H1 (cell line): ENCODE results near the gene CYP46A1. TPM values are rescaled to one million over a fixed set of nuclear protein-coding genes. Genes with fewer than 3 reads are reported as not detected.

Source experiments
- CTCF ChIA-PET: fragments of 300-600 bp; sonication (Branson Sonifier 250); formaldehyde crosslinking; loops from one replicate; lab custom pipeline; 2021; ENCODE audit not compliant: partially characterized antibody; lab: Charles Lee
- POLR2A ChIA-PET: fragments of 300-600 bp; sonication (Branson Sonifier 250); formaldehyde crosslinking; loops from one replicate; lab custom pipeline; 2021; ENCODE audit warnings: inconsistent platforms; ENCODE audit not compliant: partially characterized antibody; lab: Charles Lee
- DNase-seq, 2 experiments: peaks; one replicate each; pipeline versions ENCODE4 v3.0.0 to v3.0.0-alpha.2; 2010 to 2022; ENCODE audit warnings: low spot score in 2 of 2, low read depth in 1 of 2, mixed read lengths in 1 of 2
- FAIRE-seq: peaks from 2 replicates; lab custom pipeline; 2011; peaks lifted over from hg19 to GRCh38; lab: Jason Lieb, UNC
- H2AFZ ChIP-seq: 2 replicates; pipeline ENCODE4 v1.8.1; 2012; ENCODE audit warnings: low read length, inconsistent platforms
- H2AK5ac ChIP-seq: 2 replicates; pipeline ENCODE4 v1.6.1; 2013; ENCODE audit warnings: low read depth, low read length
- H2BK120ac ChIP-seq: replicated peaks from 2 replicates; pipeline ENCODE3; 2013; ENCODE audit warnings: low read depth, low read length, inconsistent platforms
- H2BK12ac ChIP-seq: 2 replicates; pipeline ENCODE4 v1.6.1; 2013; ENCODE audit warnings: low read depth, low read length
- H2BK15ac ChIP-seq: 2 replicates; pipeline ENCODE4 v1.6.1; 2013; ENCODE audit warnings: low read length
- H2BK20ac ChIP-seq: 2 replicates; pipeline ENCODE4 v1.6.1; 2013; ENCODE audit warnings: low read length
- H2BK5ac ChIP-seq: 2 replicates; pipeline ENCODE4 v1.6.1; 2013; ENCODE audit warnings: low read depth, low read length
- H3K14ac ChIP-seq: 2 replicates; pipeline ENCODE4 v1.6.1; 2013; ENCODE audit warnings: inconsistent platforms; ENCODE audit not compliant: insufficient read length
- H3K18ac ChIP-seq: 2 replicates; pipeline ENCODE4 v1.6.1; 2013; ENCODE audit warnings: low read length; ENCODE audit errors: extremely low read depth
- H3K23ac ChIP-seq: 2 replicates; pipeline ENCODE4 v1.6.1; 2013; ENCODE audit warnings: inconsistent platforms; ENCODE audit not compliant: insufficient read length
- H3K23me2 ChIP-seq: 2 replicates; pipeline ENCODE4 v1.6.1; 2013; ENCODE audit warnings: low read depth, low read length
- H3K27ac ChIP-seq: 2 replicates; pipeline ENCODE4 v1.6.1; 2011; ENCODE audit warnings: low read depth, low read length, inconsistent platforms
- H3K27me3 ChIP-seq, 4 experiments: replicated peaks in 1 of 4; 1 replicate in 1 of 4; 2 replicates in 3 of 4; pipeline versions ENCODE4 v1.6.1 to v1.8.1; 2011 to 2013; ENCODE audit warnings: low read length in 3 of 4, mild to moderate bottlenecking in 3 of 4, inconsistent platforms in 2 of 4, mixed read lengths in 2 of 4, moderate library complexity in 1 of 4; ENCODE audit not compliant: control insufficient read depth in 3 of 4, insufficient read depth in 3 of 4; ENCODE audit errors: extremely low read depth in 1 of 4
- H3K36me3 ChIP-seq, 4 experiments: 2 replicates each; pipeline versions ENCODE4 v1.6.1 to v1.8.1; 2011 to 2013; ENCODE audit warnings: mild to moderate bottlenecking in 4 of 4, low read length in 3 of 4, moderate library complexity in 2 of 4, control low read depth in 1 of 4, inconsistent platforms in 1 of 4; ENCODE audit not compliant: insufficient read depth in 4 of 4, control insufficient read depth in 2 of 4
- H3K4ac ChIP-seq: replicated peaks from 2 replicates; pipeline ENCODE3; 2013; ENCODE audit warnings: low read length, low read depth, mixed read lengths, inconsistent platforms; ENCODE audit not compliant: insufficient read length
- H3K4me1 ChIP-seq, 4 experiments: replicated peaks in 1 of 4; 1 replicate in 1 of 4; 2 replicates in 3 of 4; pipeline versions ENCODE4 v1.6.1 to v1.8.1; 2011 to 2013; ENCODE audit warnings: low read length in 3 of 4, inconsistent platforms in 2 of 4, mixed read lengths in 1 of 4; ENCODE audit not compliant: insufficient read depth in 4 of 4, control insufficient read depth in 3 of 4
- H3K4me2 ChIP-seq, 2 experiments: 2 replicates each; pipeline versions ENCODE4 v1.6.1 to v1.8.1; 2011 to 2013; ENCODE audit warnings: low read depth in 2 of 2, low read length in 2 of 2, control low read depth in 1 of 2, inconsistent platforms in 1 of 2, mild to moderate bottlenecking in 1 of 2; ENCODE audit not compliant: insufficient read depth in 1 of 2
- H3K4me3 ChIP-seq, 4 experiments: fragments of 200-600, 300-600 bp in 1 of 4; sonication (generic), shearing (Covaris generic), sonication (Bioruptor Twin) in 1 of 4; 2 replicates each; pipeline versions ENCODE4 v1.5.1 to v1.8.1; 2011 to 2016; ENCODE audit warnings: low read length in 4 of 4, low read depth in 3 of 4, control low read depth in 2 of 4, inconsistent platforms in 2 of 4, mild to moderate bottlenecking in 2 of 4, mixed read lengths in 1 of 4, moderate library complexity in 1 of 4; ENCODE audit not compliant: insufficient read depth in 2 of 4; ENCODE audit errors: extremely low read depth in 1 of 4
- H3K56ac ChIP-seq: replicated peaks from 2 replicates; pipeline ENCODE3; 2013; ENCODE audit warnings: low read depth, mild to moderate bottlenecking, mixed read lengths, low read length, inconsistent platforms; ENCODE audit not compliant: insufficient read length
- H3K79me1 ChIP-seq: 2 replicates; pipeline ENCODE4 v1.6.1; 2013; ENCODE audit warnings: low read depth, low read length, control low read depth
- H3K79me2 ChIP-seq, 2 experiments: 2 replicates each; pipeline versions ENCODE4 v1.6.1 to v1.8.1; 2012 to 2013; ENCODE audit warnings: low read length in 2 of 2, mild to moderate bottlenecking in 2 of 2, inconsistent platforms in 1 of 2; ENCODE audit not compliant: insufficient read depth in 2 of 2, control insufficient read depth in 1 of 2
- H3K9ac ChIP-seq, 4 experiments: replicated peaks in 1 of 4; 1 replicate in 1 of 4; 2 replicates in 3 of 4; pipeline versions ENCODE4 v1.6.1 to v1.8.1; 2011 to 2013; ENCODE audit warnings: low read depth in 3 of 4, low read length in 3 of 4, control low read depth in 2 of 4, mild to moderate bottlenecking in 2 of 4, moderate library complexity in 2 of 4, inconsistent platforms in 1 of 4; ENCODE audit errors: extremely low read depth in 1 of 4
- H3K9me3 ChIP-seq, 2 experiments: 2 replicates each; pipeline versions ENCODE4 v1.6.1 to v1.8.1; 2012 to 2013; ENCODE audit warnings: mild to moderate bottlenecking in 2 of 2, moderate library complexity in 2 of 2, control low read depth in 1 of 2, inconsistent platforms in 1 of 2, low read depth in 1 of 2, low read length in 1 of 2, mixed read lengths in 1 of 2; ENCODE audit not compliant: insufficient read depth in 2 of 2
- H4K20me1 ChIP-seq, 2 experiments: replicated peaks in 1 of 2; 2 replicates each; pipeline versions ENCODE3 to v1.8.1; 2011 to 2013; ENCODE audit warnings: inconsistent platforms in 2 of 2, low read length in 2 of 2, mild to moderate bottlenecking in 1 of 2; ENCODE audit not compliant: insufficient read depth in 2 of 2, control insufficient read depth in 1 of 2
- H4K5ac ChIP-seq: 2 replicates; pipeline ENCODE4 v1.6.1; 2013; ENCODE audit warnings: low read length, low read depth, mixed read lengths, inconsistent platforms; ENCODE audit not compliant: insufficient read length
- H4K8ac ChIP-seq: 2 replicates; pipeline ENCODE4 v1.8.0; 2013; ENCODE audit warnings: mild to moderate bottlenecking, moderate library complexity, low read length, inconsistent platforms; ENCODE audit not compliant: insufficient read depth; ENCODE audit errors: extremely low read depth
- H4K91ac ChIP-seq: replicated peaks from 2 replicates; pipeline ENCODE3; 2013; ENCODE audit warnings: low read length, mixed read lengths, inconsistent platforms; ENCODE audit not compliant: insufficient read length
- BACH1 ChIP-seq: IDR thresholded peaks from 2 replicates; pipeline ENCODE4 v1.6.1; 2012; ENCODE audit warnings: low read length, improper control_type of control experiment
- CBX8 ChIP-seq: fragments of 300-800, 300-1000 bp; sonication (generic); IDR thresholded peaks from 2 replicates; pipeline ENCODE4 v1.7.1; 2016; ENCODE audit warnings: low read depth, low read length, borderline replicate concordance
- CEBPB ChIP-seq: IDR thresholded peaks from 2 replicates; pipeline ENCODE4 v1.6.1; 2012; ENCODE audit warnings: low read depth, low read length
- FOSL1 ChIP-seq: IDR thresholded peaks from 2 replicates; pipeline ENCODE4 v1.6.1; 2011; ENCODE audit warnings: mild to moderate bottlenecking, low read depth, low read length, moderate library complexity; ENCODE audit not compliant: insufficient read depth
- GTF2F1 ChIP-seq: IDR thresholded peaks from 2 replicates; pipeline ENCODE4 v1.6.1; 2012; ENCODE audit warnings: low read depth, low read length, improper control_type of control experiment, borderline replicate concordance
- HDAC6 ChIP-seq: IDR thresholded peaks from one replicate; pipeline ENCODE4 v1.7.1; 2012; ENCODE audit warnings: low read depth, mild to moderate bottlenecking, inconsistent platforms, low read length, moderate library complexity
- KDM1A ChIP-seq: fragments of 200-600, 300-600 bp; sonication (generic); IDR thresholded peaks from 2 replicates; pipeline ENCODE4 v1.7.1; 2016; ENCODE audit warnings: mild to moderate bottlenecking, low read length, borderline replicate concordance
- RFX5 ChIP-seq: IDR thresholded peaks from 2 replicates; pipeline ENCODE4 v1.6.1; 2011; ENCODE audit warnings: low read depth, low read length, improper control_type of control experiment, borderline replicate concordance
- SIN3A ChIP-seq, 2 experiments: IDR thresholded peaks in 1 of 2; conservative IDR thresholded peaks in 1 of 2; 2 replicates each; pipeline ENCODE4 v1.6.1; 2011 to 2012; ENCODE audit warnings: low read length in 2 of 2, improper control_type of control experiment in 1 of 2, low read depth in 1 of 2, mild to moderate bottlenecking in 1 of 2
- SIX5 ChIP-seq: IDR thresholded peaks from 2 replicates; pipeline ENCODE4 v1.6.1; 2011; ENCODE audit warnings: mild to moderate bottlenecking, low read depth, low read length
- TAF7 ChIP-seq: optimal IDR thresholded peaks from 2 replicates; pipeline ENCODE3; 2011; ENCODE audit warnings: low read depth, mild to moderate bottlenecking, inconsistent platforms, low read length, moderate library complexity, borderline replicate concordance
- USF2 ChIP-seq: IDR thresholded peaks from 2 replicates; pipeline ENCODE4 v1.6.1; 2011; ENCODE audit warnings: low read length, improper control_type of control experiment
- WGBS, 2 experiments: shearing (Covaris generic) in 1 of 2; methylation state at CpG; one replicate each; pipeline versions ENCODE4 v1.1.6 to v1.1.7; 2013 to 2015; ENCODE audit warnings: low lambda C conversion rate in 2 of 2, mixed read lengths in 2 of 2, inconsistent platforms in 1 of 2, low coverage in 1 of 2, missing lambda C conversion rate in 1 of 2; ENCODE audit not compliant: insufficient replicate concordance in 2 of 2, insufficient coverage in 1 of 2, insufficient read length in 1 of 2; ENCODE audit errors: extremely low coverage in 1 of 2, missing lambda C conversion rate in 1 of 2; 5-methylcytosine and 5-hydroxymethylcytosine counted together
- polyA plus RNA-seq, 7 experiments: library from polyadenylated mRNA; depleted of rRNA in 3 of 7; stranded (reverse) in 5 of 7; unstranded in 2 of 7; fragments of >200 nt in 5 of 7; fragments of 200-250 nt in 2 of 7; gene quantifications; 1 replicate in 5 of 7; 2 replicates in 1 of 7; 4 replicates in 1 of 7; pipeline versions ENCODE4 v1.2.1 to v1.2.3, GENCODE V29; 2011 to 2013; ENCODE audit warnings: missing spikeins in 2 of 7, mixed read lengths in 2 of 7
- total RNA-seq: library from RNA; stranded (reverse); fragmentation: NEBNext Ultra II Directional; extraction: Animal tissue kit (Norgen Biotek cat#: 25700); gene quantifications from 2 replicates; pipeline ENCODE4 v1.2.1, GENCODE V29; 2021

CYP46A1 gene
- total and polyA plus RNA-seq, 2 of the 8 experiments (the other 6 are each of a cell fraction or from before 2014, with no cell fraction given) = 0.41 to 1.3 TPM

- Histone ChIP-seq H3K23ac (no peak overlapping the region), H3K56ac (no peak overlapping the region), H3K36me3 (no peaks in the 10 kb centered on the region), H2BK15ac (no peak overlapping the region), H3K4ac (no peak overlapping the region), H3K14ac (no peak overlapping the region), H3K79me1 (no peaks in the 10 kb centered on the region), H2BK5ac (no peak overlapping the region), H3K9ac (no peak overlapping the region), H3K27ac (no peak overlapping the region), H3K4me2 (no peak overlapping the region), H4K8ac (no peak overlapping the region), H4K5ac (no peak overlapping the region), H4K20me1 (no peaks in the 10 kb centered on the region), H2BK120ac (no peak overlapping the region), H3K4me1 (peaks cover 0 to 2% (median 0%) of the 10 kb centered on the region in 4 experiments; a peak in 3 of 7 replicates), H2BK12ac (no peak overlapping the region), H2AK5ac (no peak overlapping the region), H3K23me2 (no peaks in the 10 kb centered on the region), H2BK20ac (no peak overlapping the region), H3K4me3 (no peak overlapping the region), H3K9me3 (no peaks in the 10 kb centered on the region; a peak in 1 of 4 replicates), H2AFZ (no peak overlapping the region), H4K91ac (no peak overlapping the region), H3K79me2 (no peaks in the 10 kb centered on the region), H3K18ac (no peak overlapping the region), H3K27me3 (no peaks in the 10 kb centered on the region)
- 94% methylated on average over 5 of the region's 5 CpGs; no CpG with 5 or more reads in 1 of the 2 experiments for WGBS, 2 experiments
- DNase-seq (no peak), FAIRE-seq (no peak)
- CTCF ChIA-PET = interaction anchor here (1.0 to 5.1 kb wide), 4 partner anchors 9 to 30 kb away, joined by 3 to 36 read pairs (median 7); no protein-coding TSS in a partner anchor
- TF ChIP-seq USF2 = no peak
- no peak for TF ChIP-seq SIN3A (conservative IDR thresholded peaks at IDR 0.05 in 1 of 2, IDR thresholded peaks at IDR 0.05 in 1 of 2; ENCODE audit: low read depth in 1 of 2, low read length in 2 of 2)
- TF ChIP-seq CBX8 = no peak
- no peak for TF ChIP-seq HDAC6
- TF ChIP-seq BACH1 = no peak
- TF ChIP-seq RFX5 = no peak
- TF ChIP-seq SIX5 = no peak
- no peak for TF ChIP-seq CEBPB
- no peak for TF ChIP-seq FOSL1
- no peak for TF ChIP-seq KDM1A
- TF ChIP-seq TAF7 = no peak
- no peak for TF ChIP-seq GTF2F1
- POLR2A ChIA-PET = no interaction called here
These were observed 34.7 kb downstream of the CYP46A1 start for GRCh38 chr14:99718811-99719192.
